Lung microvascular endothelial cell (primary cell): Measurements from ENCODE around the gene VSTM5. TPM values are rescaled to one million over a fixed set of nuclear protein-coding genes. Genes with fewer than 3 reads are reported as not detected.

Experiments
- DNase-seq, 2 donors: peaks; one replicate each; pipeline versions ENCODE4 v3.0.0 to v3.0.0-alpha.2; 2010; ENCODE audit warnings: low read depth in 2 of 2
- total RNA-seq: library from RNA; depleted of rRNA; stranded (reverse); fragments of >200 nt; gene quantifications from 2 replicates; pipeline ENCODE4 v1.2.1, GENCODE V29; 2014

VSTM5 gene
- total RNA-seq, 1 donor from 2014 or later = not detected

- DNase-seq = peak; percentile 17 to 33
Measured at GRCh38 chr11:93842461-93842860, 8.0 kb downstream of the VSTM5 start.

- DNase-seq = no peak
Measured at GRCh38 chr11:93842034-93842433, 8.4 kb downstream of the VSTM5 start.

- no peak for DNase-seq
Measured at GRCh38 chr11:93841446-93841845, 9.0 kb downstream of the VSTM5 start.

DNA sequence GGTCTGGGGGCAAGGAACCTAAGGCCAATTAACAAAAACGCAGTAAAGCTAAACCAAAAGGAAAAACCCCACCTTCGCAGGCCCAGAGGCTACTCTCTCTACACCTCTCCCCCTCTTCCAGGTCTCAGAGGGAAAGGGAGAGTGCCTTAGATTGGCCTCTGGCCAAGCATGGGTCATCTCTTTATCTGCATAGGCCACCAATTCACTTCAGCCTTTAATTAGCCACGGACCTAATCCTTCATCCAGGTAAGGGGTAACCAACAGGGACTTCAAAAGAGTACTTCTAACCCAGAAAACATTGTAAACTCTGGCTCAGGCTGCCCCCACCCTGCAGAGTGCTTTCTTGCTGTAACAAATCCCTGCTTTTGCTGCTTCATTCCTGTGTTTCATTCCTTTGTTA is 9.4 kb downstream of the VSTM5 start:
- no peak for DNase-seq

DNA sequence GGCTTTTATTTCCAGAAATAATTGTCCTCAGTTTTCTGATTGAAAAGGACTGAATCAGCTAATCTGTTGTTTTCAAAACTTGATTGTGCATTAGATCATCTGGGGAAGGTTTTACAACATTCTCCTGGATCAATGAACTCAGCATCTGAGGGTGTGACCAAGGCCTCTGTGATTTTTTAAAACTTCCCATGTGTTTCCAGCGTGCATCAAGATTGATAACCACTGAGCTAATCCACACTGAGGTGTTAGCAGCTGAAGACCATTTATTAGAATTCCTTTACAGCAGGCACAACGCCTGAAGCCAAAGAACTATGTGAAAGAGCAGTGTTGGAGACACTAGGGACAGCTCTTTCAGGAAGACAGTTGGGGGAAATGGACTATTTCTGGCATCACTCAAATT is 10.2 kb downstream of the VSTM5 start:
- no peak for DNase-seq

GRCh38 chr11:93838967-93839366 is 11.5 kb downstream of the VSTM5 start:
- no peak for DNase-seq

DNA sequence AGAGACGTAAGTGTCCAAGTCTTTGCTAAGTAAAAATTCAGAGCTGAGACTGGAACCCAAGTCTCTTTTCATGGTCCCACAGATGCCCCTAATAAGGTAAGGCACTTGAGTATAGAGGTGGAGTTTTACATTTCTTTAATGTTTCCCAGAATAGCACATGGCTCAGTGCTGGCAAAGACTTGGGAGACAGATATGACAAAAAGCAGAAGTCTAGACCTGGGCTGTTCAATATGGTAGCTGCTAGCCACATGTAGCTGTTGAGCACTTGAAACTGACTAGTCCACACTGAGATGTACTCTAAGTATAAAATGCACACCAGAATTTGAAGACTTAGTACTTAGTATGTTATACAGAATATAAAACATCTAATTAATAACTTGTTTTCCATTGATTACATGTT is 17.6 kb downstream of the VSTM5 start:
- DNase-seq = no peak

- DNase-seq = no peak
Measured at GRCh38 chr11:93831343-93832127, 18.9 kb downstream of the VSTM5 start.

GRCh38 chr11:93829598-93829997 is 20.8 kb downstream of the VSTM5 start:
- DNase-seq = no peak

DNA sequence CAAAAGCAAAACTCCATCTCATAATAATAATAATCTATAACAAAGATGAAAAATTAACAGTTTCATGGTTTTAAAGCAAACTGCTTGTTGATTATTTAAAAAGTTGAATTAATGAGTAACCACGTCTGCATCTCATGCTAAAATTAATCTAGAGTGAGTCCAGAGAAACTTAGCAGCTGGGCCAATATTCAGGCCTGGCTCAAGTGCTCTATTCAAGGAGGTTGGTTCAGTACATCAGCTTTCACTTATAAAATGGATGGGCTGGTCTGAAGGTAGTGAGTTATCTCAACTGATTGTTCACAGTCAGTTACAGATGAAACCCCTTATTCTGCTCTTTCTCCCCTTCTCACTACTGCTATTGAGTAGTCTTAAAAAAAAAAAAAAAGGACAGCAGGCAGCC is 23.1 kb downstream of the VSTM5 start:
- DNase-seq = no peak

DNA sequence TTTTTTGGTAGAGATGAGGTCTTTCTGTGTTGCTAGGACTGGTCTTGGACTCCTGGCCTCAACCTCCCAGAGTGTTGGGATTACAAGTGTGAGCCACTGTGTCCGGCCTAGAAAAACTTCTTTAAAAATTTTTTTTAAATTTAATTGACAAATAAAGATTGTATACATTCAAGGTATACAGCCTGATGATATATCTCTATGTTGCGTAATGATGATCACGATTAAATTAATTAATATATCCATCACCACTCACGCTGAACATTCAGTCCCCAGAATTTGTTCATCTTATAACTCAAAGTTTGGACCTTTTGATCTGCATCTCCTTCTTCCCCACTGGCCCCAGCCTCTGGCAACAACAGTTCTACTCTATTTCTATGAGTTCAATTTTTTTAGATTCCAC is 27.2 kb downstream of the VSTM5 start:
- no peak for DNase-seq

DNA sequence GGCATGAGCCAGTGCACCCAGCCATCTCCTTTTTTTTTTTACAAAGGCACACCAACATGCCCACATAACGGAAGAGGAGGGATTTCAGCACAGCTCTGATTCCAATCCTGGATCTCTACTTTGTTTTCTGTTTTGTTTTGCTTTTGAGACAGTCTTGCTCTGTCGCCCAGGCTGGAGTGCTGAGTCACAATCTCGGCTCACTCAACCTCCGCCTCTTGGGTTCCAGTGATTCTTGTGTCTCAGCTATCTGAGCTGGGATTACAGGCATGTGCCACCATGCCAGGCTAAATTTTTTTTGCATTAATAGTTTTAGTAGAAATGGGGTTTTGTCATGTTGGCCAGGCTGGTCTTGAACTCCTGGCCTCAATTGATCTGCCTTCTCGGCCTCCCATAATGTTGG is 28.1 kb downstream of the VSTM5 start:
- no peak for DNase-seq

- no peak for DNase-seq
Measured at GRCh38 chr11:93821617-93822016, 28.8 kb downstream of the VSTM5 start.

DNA sequence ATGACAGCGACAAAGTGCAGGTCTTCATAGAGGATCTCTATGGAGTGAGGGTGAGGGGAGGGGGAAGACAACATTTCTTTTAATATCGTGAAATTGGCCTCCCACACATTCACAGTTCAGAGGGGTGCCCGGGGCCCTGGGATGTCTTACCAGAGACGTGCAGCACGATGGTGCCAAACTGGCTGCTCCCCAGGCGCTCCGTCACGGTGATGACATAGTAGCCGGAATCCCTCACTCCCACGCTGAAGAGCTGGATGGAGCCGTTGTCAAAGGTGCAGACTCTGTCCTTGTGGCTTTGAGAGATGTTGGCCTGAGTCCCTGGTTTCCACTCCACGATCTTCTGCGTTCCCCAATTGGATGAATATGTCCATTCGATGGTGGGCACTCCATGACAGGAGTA is 29.6 kb downstream of the VSTM5 start:
- no peak for DNase-seq

DNA sequence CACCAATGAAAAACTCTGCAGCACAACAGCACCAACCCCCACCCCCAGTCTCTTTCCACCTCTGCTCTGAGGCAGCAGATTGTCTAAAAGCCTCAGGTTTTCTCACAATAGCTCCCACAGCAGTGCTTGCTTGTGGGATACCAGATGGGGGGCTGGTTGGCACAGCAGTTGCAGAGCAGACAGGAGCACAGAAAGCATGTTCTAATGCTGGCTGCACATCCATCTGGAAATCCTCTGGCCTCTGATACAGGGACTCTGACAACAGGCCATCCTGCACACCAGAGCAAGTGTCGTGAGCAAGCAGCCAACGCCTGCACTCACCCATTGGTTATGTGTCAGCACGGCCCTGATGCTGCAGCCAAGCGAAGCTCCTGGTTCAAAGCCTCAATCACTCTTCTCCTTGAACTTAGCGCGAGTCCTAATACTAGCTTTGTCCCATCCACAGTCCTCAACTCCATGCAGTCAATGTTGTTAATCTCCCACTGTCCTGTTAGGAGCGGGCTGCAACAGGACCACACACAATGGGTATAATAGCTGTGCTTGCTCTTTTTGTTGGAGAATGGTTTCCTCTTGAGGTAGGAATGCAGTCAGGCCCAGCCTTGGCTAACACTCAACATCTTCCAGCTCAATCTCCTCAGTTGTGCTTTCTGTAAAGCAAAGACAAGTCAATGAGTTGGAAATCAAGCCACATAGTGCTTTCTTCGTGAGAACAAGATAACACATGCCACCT is 30.3 kb downstream of the VSTM5 start:
- no peak for DNase-seq

GRCh38 chr11:93817426-93818348 is 32.7 kb downstream of the VSTM5 start:
- no peak for DNase-seq

GRCh38 chr11:93814966-93815633 is 35.3 kb downstream of the VSTM5 start:
- DNase-seq = no peak

DNA sequence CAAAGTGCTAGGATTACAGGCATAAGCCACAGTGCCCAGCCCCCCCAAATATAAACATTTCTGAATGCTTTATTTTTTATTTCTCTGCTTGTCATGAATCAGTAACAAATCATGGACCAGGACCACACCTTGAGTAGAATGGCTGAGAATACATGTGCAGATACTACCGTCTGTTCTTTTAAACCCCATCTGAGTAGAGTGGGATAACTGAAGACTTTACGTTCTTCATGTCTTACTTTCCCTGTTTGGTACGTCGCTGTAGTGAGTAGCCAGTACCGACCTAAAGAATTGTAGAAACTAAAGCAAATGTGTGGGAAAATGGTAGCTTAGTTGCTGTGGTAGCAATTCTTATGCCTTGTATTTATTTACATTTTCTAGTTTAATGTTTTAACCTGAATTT is 36.4 kb downstream of the VSTM5 start:
- no peak for DNase-seq

GRCh38 chr11:93807980-93808379 is 42.4 kb downstream of the VSTM5 start:
- DNase-seq = no peak

- no peak for DNase-seq
Measured at GRCh38 chr11:93804879-93805278, 45.5 kb downstream of the VSTM5 start.

DNA sequence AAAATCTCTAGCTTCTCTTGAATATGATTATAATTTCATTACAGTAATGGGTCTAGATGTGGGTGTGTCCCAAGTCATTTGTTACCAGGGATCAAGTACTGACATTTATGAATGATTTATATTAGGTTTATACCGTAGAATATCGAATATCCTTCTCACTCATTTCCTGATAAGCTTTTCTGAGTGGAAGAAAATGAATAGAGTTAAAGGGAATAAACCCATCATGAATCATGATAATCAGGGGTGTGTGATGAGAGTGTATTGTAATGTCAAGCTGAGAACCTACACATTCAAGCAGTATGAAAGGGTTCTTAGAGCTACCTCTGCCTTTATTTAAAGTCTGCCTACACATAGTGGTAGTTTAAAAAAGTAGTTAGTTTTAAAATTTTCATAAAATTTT is 49.1 kb downstream of the VSTM5 start:
- DNase-seq = no peak
